Pancreas (tissue), 10 donors: ENCODE measurements around the gene DIABLO. TPM values are rescaled to one million over a fixed set of nuclear protein-coding genes. Genes with fewer than 3 reads are reported as not detected.

Source experiments
- ATAC-seq, 4 donors: fragments of 200-7000 bp; cut with Tn5 transposase; one replicate each; pipeline versions ENCODE4 v1.8.0 to v1.9.1; 2020; ENCODE audit warnings: mild to moderate bottlenecking in 4 of 4, moderate library complexity in 4 of 4
- DNase-seq, 6 donors: peaks; one replicate each; pipeline ENCODE4 v3.0.0-alpha.2; 2020
- FAIRE-seq: peaks from 2 replicates; lab custom pipeline; 2012; peaks lifted over from hg19 to GRCh38; lab: Jason Lieb, UNC
- H3K27ac ChIP-seq, 4 donors: fragments of 200-600 bp; sonication (generic); 1 replicate in 3 of 4; 2 replicates in 1 of 4; pipeline versions ENCODE4 v1.5.0 to v1.8.0; 2020
- H3K27me3 ChIP-seq, 4 donors: fragments of 200-600 bp; one replicate each; pipeline ENCODE4 v1.8.0; 2021
- H3K36me3 ChIP-seq, 3 donors: fragments of 200-600 bp; sonication (generic) in 1 of 3; one replicate each; pipeline versions ENCODE4 v1.5.0 to v1.8.0; 2020 to 2021
- H3K4me1 ChIP-seq, 3 donors: fragments of 200-600 bp; one replicate each; pipeline ENCODE4 v1.8.0; 2021
- H3K4me3 ChIP-seq, 4 donors: fragments of 200-600 bp; sonication (generic) in 2 of 4; one replicate each; pipeline versions ENCODE4 v1.5.0 to v1.8.0; 2020 to 2021
- H3K9me3 ChIP-seq, 4 donors: fragments of 200-600 bp; one replicate each; pipeline ENCODE4 v1.8.0; 2021
- CTCF ChIP-seq, 4 donors: fragments of 200-600 bp; sonication (generic) in 3 of 4; IDR thresholded peaks; one replicate each; pipeline versions ENCODE4 v1.5.0 to v1.8.0; 2021; ENCODE audit warnings: antibody characterized with exemption in 4 of 4
- WGBS, 2 donors: extraction: QIAGEN DNeasy Blood & Tissue Kit; methylation state at CpG; one replicate each; pipeline ENCODE4 v1.1.7; 2013; 5-methylcytosine and 5-hydroxymethylcytosine counted together
- intact Hi-C, 3 donors: fragments of 100-400 bp; cut with DNase I; formaldehyde crosslinking; loops; one replicate each; pipeline versions ENCODE4 v1.11.1 to v1.14.2; 2022
- polyA plus RNA-seq, 2 donors: library from polyadenylated mRNA; stranded (reverse); fragments of 200-250 nt; gene quantifications; one replicate each; pipeline ENCODE4 v1.2.3, GENCODE V29; 2013
- total RNA-seq, 6 donors: library from RNA; stranded (reverse); fragmentation: NEBNext Ultra II Directional in 4 of 6; extraction: Animal tissue kit (Norgen Biotek cat#: 25700) in 4 of 6; gene quantifications; one replicate each; pipeline versions ENCODE4 v1.2.1 to v1.2.4, GENCODE V29; 2021 to 2023
- donor health status: healthy with polysubstance abuse.
- donor health status: DM: no; HTN: no; CAD: no; lungs with moderate emphysema.
- donor health status: DM: no; HTN: no; CAD: no.
- donor health status: control.
- donor health status: control.
- donor health status: Bipolar disorder and iron deficiency.
- donor health status: DM: yes; HTN: yes; CAD: no.
- donor health status: DM: no; HTN: no; CAD: no.
- donor health status: DM: no; HTN: no; CAD: no.
- donor health status: DM: yes; HTN: yes; CAD: no.

Gene DIABLO
- total and polyA plus RNA-seq, 8 donors, result 13.2 to 42.1 (median 18.3) TPM

GRCh38 chr12:122232691-122233090 is 6.8 kb upstream of the DIABLO start:
- 93% methylated on average over 10 of the region's 10 CpGs for WGBS, 2 donors
- H3K27ac ChIP-seq, result no peak overlapping the region
- H3K4me1 ChIP-seq, result no peaks in the 10 kb centered on the region
- DNase-seq (no peak), ATAC-seq (no peak), FAIRE-seq (no peak)
- H3K9me3 ChIP-seq, result no peaks in the 10 kb centered on the region
- peaks cover 0 to 16% (median 10%) of the 10 kb centered on the region in 3 donors for H3K36me3 ChIP-seq
- H3K27me3 ChIP-seq, result no peaks in the 10 kb centered on the region
- no peak for TF ChIP-seq CTCF (IDR thresholded peaks at IDR 0.05)
- intact Hi-C loops, result no loop called here
- H3K4me3 ChIP-seq, result no peak overlapping the region

- DNase-seq (no peak), FAIRE-seq (no peak), ATAC-seq (no peak)
- peaks cover 0 to 15% (median 10%) of the 10 kb centered on the region in 3 donors for H3K36me3 ChIP-seq
- H3K27me3 ChIP-seq, result no peaks in the 10 kb centered on the region
- H3K4me1 ChIP-seq, result peaks cover 0 to 6% (median 5%) of the 10 kb centered on the region in 3 donors
- intact Hi-C loops, result no loop called here
- no peak for TF ChIP-seq CTCF (IDR thresholded peaks at IDR 0.05)
- no peak overlapping the region for H3K4me3 ChIP-seq
- no peaks in the 10 kb centered on the region for H3K9me3 ChIP-seq
- no peak overlapping the region for H3K27ac ChIP-seq
- 66 to 72% methylated on average over 6 of the region's 6 CpGs for WGBS, 2 donors
Measured at GRCh38 chr12:122230798-122231197, 4.9 kb upstream of the DIABLO start.

GRCh38 chr12:122228092-122228491 is 2.2 kb upstream of the DIABLO start:
- no peak for ATAC-seq
- DNase-seq, result no peak
- Histone ChIP-seq H3K27ac (no peak overlapping the region), H3K4me3 (no peak overlapping the region), H3K4me1 (peaks cover 9 to 21% (median 15%) of the 10 kb centered on the region in 3 donors), H3K36me3 (peaks cover 0 to 10% (median 8%) of the 10 kb centered on the region in 3 donors), H3K9me3 (no peaks in the 10 kb centered on the region), H3K27me3 (no peaks in the 10 kb centered on the region)
- 88 to 96% methylated on average over 5 of the region's 5 CpGs for WGBS, 2 donors
- intact Hi-C loops, result no loop called here
- FAIRE-seq, result no peak
- no peak for TF ChIP-seq CTCF (IDR thresholded peaks at IDR 0.05)

- Histone ChIP-seq H3K4me3 (no peak overlapping the region), H3K36me3 (peaks cover 0 to 13% (median 10%) of the 10 kb centered on the region in 3 donors), H3K9me3 (no peaks in the 10 kb centered on the region), H3K27me3 (no peaks in the 10 kb centered on the region), H3K4me1 (peaks cover 9 to 21% (median 15%) of the 10 kb centered on the region in 3 donors), H3K27ac (no peak overlapping the region)
- intact Hi-C loops, result no loop called here
- no peak for ATAC-seq
- no peak for TF ChIP-seq CTCF (IDR thresholded peaks at IDR 0.05)
- peak in 1 of 6 donors; percentile 18 for DNase-seq
- WGBS, 2 donors, result 93 to 94% methylated on average over 17 of the region's 17 CpGs
- FAIRE-seq, result no peak
Measured at GRCh38 chr12:122227341-122227740, 1.5 kb upstream of the DIABLO start.

- no peak for ATAC-seq
- 6 to 9% methylated on average over 50 to 55 of the region's 55 CpGs for WGBS, 2 donors
- TF ChIP-seq CTCF (IDR thresholded peaks at IDR 0.05), result no peak
- Histone ChIP-seq H3K9me3 (no peaks in the 10 kb centered on the region), H3K4me1 (peaks cover 9 to 21% (median 15%) of the 10 kb centered on the region in 3 donors), H3K4me3 (peak overlapping the region in 2 of 4 donors; percentile 32 to 48), H3K27me3 (no peaks in the 10 kb centered on the region), H3K36me3 (peaks cover 0 to 16% (median 3%) of the 10 kb centered on the region in 3 donors), H3K27ac (peak overlapping the region in 1 of 4 donors; percentile 57)
- FAIRE-seq, result no peak
- intact Hi-C loops, result no loop called here
- DNase-seq, result peak in 2 of 6 donors; percentile 33 to 49
Measured at GRCh38 chr12:122226366-122227125, 694 bp upstream of the DIABLO start.
